ENCODE data around the gene GAPT.
A peak's percentile ranks its signal among the peaks of the same experiment; 100 is the strongest.

The GAPT gene

GRCh38 chr5:58491216-58491892, at the start of gene GAPT:
Gene GAPT, plus strand, starts transcription at chr5:58491435. Its CDS starts 3,102 bp downstream, at chr5:58494537.
- no peak for DNase-seq

GRCh38 chr5:58444805-58445204, 46.4 kb upstream of the GAPT start:
- no peak for DNase-seq
- in situ Hi-C loops (cut with HindIII; ENCODE audit: low pct_ligation_motif_present, low pct_unique_long_range_greater_than_20kb, low sequenced_read_pairs): no loop called here

More at GRCh38 chr5:58491216-58491892, at the start of gene GAPT:
- in situ Hi-C loops (cut with HindIII; ENCODE audit: low pct_ligation_motif_present, low pct_unique_long_range_greater_than_20kb, low sequenced_read_pairs): no loop called here

- peak; percentile 46 for DNase-seq
- in situ Hi-C loops (cut with HindIII; ENCODE audit: low pct_ligation_motif_present, low pct_unique_long_range_greater_than_20kb, low sequenced_read_pairs): no loop called here
These were observed 45.2 kb upstream of the GAPT start for GRCh38 chr5:58446024-58446423.

GRCh38 chr5:58447226-58447625, 44.0 kb upstream of the GAPT start:
- DNase-seq: no peak
- in situ Hi-C loops (cut with HindIII; ENCODE audit: low pct_ligation_motif_present, low pct_unique_long_range_greater_than_20kb, low sequenced_read_pairs): no loop called here

GRCh38 chr5:58450018-58450417, 41.2 kb upstream of the GAPT start:
- in situ Hi-C loops (cut with HindIII; ENCODE audit: low pct_ligation_motif_present, low pct_unique_long_range_greater_than_20kb, low sequenced_read_pairs): loop anchor here (25.0 kb wide), 1 partner anchor 663 kb away; no protein-coding TSS in a partner anchor
- no peak for DNase-seq

GRCh38 chr5:58450811-58451629, 40.2 kb upstream of the GAPT start:
- peak; percentile 56 for DNase-seq
- in situ Hi-C loops (cut with HindIII; ENCODE audit: low pct_ligation_motif_present, low pct_unique_long_range_greater_than_20kb, low sequenced_read_pairs): loop anchor here (25.0 kb wide), 1 partner anchor 664 kb away; no protein-coding TSS in a partner anchor

GRCh38 chr5:58451732-58452565, 39.3 kb upstream of the GAPT start:
- in situ Hi-C loops (cut with HindIII; ENCODE audit: low pct_ligation_motif_present, low pct_unique_long_range_greater_than_20kb, low sequenced_read_pairs): loop anchor here (25.0 kb wide), 1 partner anchor 665 kb away; no protein-coding TSS in a partner anchor

GRCh38 chr5:58452566-58453258, 38.5 kb upstream of the GAPT start:
- DNase-seq: peak; percentile 50
- in situ Hi-C loops (cut with HindIII; ENCODE audit: low pct_ligation_motif_present, low pct_unique_long_range_greater_than_20kb, low sequenced_read_pairs): loop anchor here (25.0 kb wide), 1 partner anchor 665 kb away; no protein-coding TSS in a partner anchor

More at GRCh38 chr5:58451732-58452565, 39.3 kb upstream of the GAPT start:
- DNase-seq: peak; percentile 57

- DNase-seq: peak; percentile 20
- in situ Hi-C loops (cut with HindIII; ENCODE audit: low pct_ligation_motif_present, low pct_unique_long_range_greater_than_20kb, low sequenced_read_pairs): loop anchor here (25.0 kb wide), 1 partner anchor 666 kb away; no protein-coding TSS in a partner anchor
These were observed 37.9 kb upstream of the GAPT start for GRCh38 chr5:58453306-58453705.

- in situ Hi-C loops (cut with HindIII; ENCODE audit: low pct_ligation_motif_present, low pct_unique_long_range_greater_than_20kb, low sequenced_read_pairs): loop anchor here (25.0 kb wide), 1 partner anchor 667 kb away; no protein-coding TSS in a partner anchor
- DNase-seq: peak; percentile 17
These were observed 37.2 kb upstream of the GAPT start for GRCh38 chr5:58454025-58454424.

- peak; percentile 12 for DNase-seq
- in situ Hi-C loops (cut with HindIII; ENCODE audit: low pct_ligation_motif_present, low pct_unique_long_range_greater_than_20kb, low sequenced_read_pairs): loop anchor here (25.0 kb wide), 1 partner anchor 668 kb away; no protein-coding TSS in a partner anchor
These were observed 36.2 kb upstream of the GAPT start for GRCh38 chr5:58455066-58455465.

- in situ Hi-C loops (cut with HindIII; ENCODE audit: low pct_ligation_motif_present, low pct_unique_long_range_greater_than_20kb, low sequenced_read_pairs): loop anchor here (25.0 kb wide), 1 partner anchor 668 kb away; no protein-coding TSS in a partner anchor
These were observed 35.8 kb upstream of the GAPT start for GRCh38 chr5:58455480-58455879.

GRCh38 chr5:58456026-58456425, 35.2 kb upstream of the GAPT start:
- peak; percentile 24 for DNase-seq
- in situ Hi-C loops (cut with HindIII; ENCODE audit: low pct_ligation_motif_present, low pct_unique_long_range_greater_than_20kb, low sequenced_read_pairs): loop anchor here (25.0 kb wide), 1 partner anchor 669 kb away; no protein-coding TSS in a partner anchor

More at GRCh38 chr5:58455480-58455879, 35.8 kb upstream of the GAPT start:
- DNase-seq: peak; percentile 33

- in situ Hi-C loops (cut with HindIII; ENCODE audit: low pct_ligation_motif_present, low pct_unique_long_range_greater_than_20kb, low sequenced_read_pairs): loop anchor here (25.0 kb wide), 1 partner anchor 669 kb away; no protein-coding TSS in a partner anchor
These were observed 34.7 kb upstream of the GAPT start for GRCh38 chr5:58456486-58456885.

GRCh38 chr5:58457050-58457449, 34.2 kb upstream of the GAPT start:
- DNase-seq: peak; percentile 48
- in situ Hi-C loops (cut with HindIII; ENCODE audit: low pct_ligation_motif_present, low pct_unique_long_range_greater_than_20kb, low sequenced_read_pairs): loop anchor here (25.0 kb wide), 1 partner anchor 670 kb away; no protein-coding TSS in a partner anchor

More at GRCh38 chr5:58456486-58456885, 34.7 kb upstream of the GAPT start:
- peak; percentile 18 for DNase-seq

- peak; percentile 30 for DNase-seq
- in situ Hi-C loops (cut with HindIII; ENCODE audit: low pct_ligation_motif_present, low pct_unique_long_range_greater_than_20kb, low sequenced_read_pairs): loop anchor here (25.0 kb wide), 1 partner anchor 671 kb away; no protein-coding TSS in a partner anchor
These were observed 33.0 kb upstream of the GAPT start for GRCh38 chr5:58458141-58458742.

GRCh38 chr5:58458743-58459145, 32.5 kb upstream of the GAPT start:
- in situ Hi-C loops (cut with HindIII; ENCODE audit: low pct_ligation_motif_present, low pct_unique_long_range_greater_than_20kb, low sequenced_read_pairs): loop anchor here (25.0 kb wide), 1 partner anchor 671 kb away; no protein-coding TSS in a partner anchor
- peak; percentile 58 for DNase-seq

Measured in ACHN (cell line).